Neuronal stem cell (in vitro differentiated cells): Measurements from ENCODE around the gene MAP3K9.

Source experiments
- DNase-seq: peaks from one replicate; pipeline ENCODE4 v3.0.0-alpha.2; 2013; ENCODE audit warnings: low spot score
- H2AFZ ChIP-seq: one replicate; pipeline ENCODE4 v1.6.1; 2013; ENCODE audit warnings: mild to moderate bottlenecking, low read length, inconsistent platforms
- H2AK5ac ChIP-seq: 2 replicates; pipeline ENCODE4 v1.6.1; 2013; ENCODE audit warnings: low read depth, mild to moderate bottlenecking, inconsistent platforms, low read length, moderate library complexity, mixed read lengths
- H2BK120ac ChIP-seq: 2 replicates; pipeline ENCODE4 v1.6.1; 2013; ENCODE audit warnings: low read depth, mild to moderate bottlenecking, inconsistent platforms, low read length, moderate library complexity, mixed read lengths
- H2BK12ac ChIP-seq: one replicate; pipeline ENCODE4 v1.6.1; 2013; ENCODE audit warnings: low read length, inconsistent platforms
- H2BK15ac ChIP-seq: 2 replicates; pipeline ENCODE4 v1.6.1; 2013; ENCODE audit warnings: mild to moderate bottlenecking, low read length, inconsistent platforms, mixed read lengths
- H2BK5ac ChIP-seq: one replicate; pipeline ENCODE4 v1.6.1; 2013; ENCODE audit warnings: inconsistent platforms, mild to moderate bottlenecking, low read length, moderate library complexity
- H3K14ac ChIP-seq: one replicate; pipeline ENCODE4 v1.6.1; 2013; ENCODE audit warnings: low read length, inconsistent platforms
- H3K18ac ChIP-seq: 2 replicates; pipeline ENCODE4 v1.6.1; 2013; ENCODE audit warnings: low read length, inconsistent platforms
- H3K23ac ChIP-seq: 2 replicates; pipeline ENCODE4 v1.6.1; 2013; ENCODE audit warnings: low read depth, mild to moderate bottlenecking, mixed read lengths, low read length, inconsistent platforms; ENCODE audit not compliant: poor library complexity
- H3K27ac ChIP-seq: replicated peaks from 3 replicates; pipeline ENCODE4 v1.5.1; 2013; ENCODE audit warnings: low read length, inconsistent platforms
- H3K27me3 ChIP-seq, 3 experiments: 2 replicates each; pipeline ENCODE4 v1.6.1; 2013; ENCODE audit warnings: low read length in 3 of 3, mild to moderate bottlenecking in 2 of 3, inconsistent platforms in 1 of 3, low read depth in 1 of 3, mixed read lengths in 1 of 3, moderate library complexity in 1 of 3; ENCODE audit not compliant: control insufficient read depth in 3 of 3, insufficient read depth in 3 of 3
- H3K36me3 ChIP-seq, 2 donors: replicated peaks in 1 of 2; 2 replicates each; pipeline ENCODE4 v1.6.1; 2013; ENCODE audit warnings: low read length in 2 of 2; ENCODE audit not compliant: control insufficient read depth in 2 of 2, insufficient read depth in 2 of 2
- H3K4ac ChIP-seq: 2 replicates; pipeline ENCODE4 v1.6.1; 2013; ENCODE audit warnings: inconsistent platforms, mild to moderate bottlenecking, low read length, moderate library complexity
- H3K4me1 ChIP-seq, 2 donors: 1 replicate in 1 of 2; 2 replicates in 1 of 2; pipeline ENCODE4 v1.6.1; 2013; ENCODE audit warnings: low read length in 2 of 2, low read depth in 1 of 2; ENCODE audit not compliant: control insufficient read depth in 2 of 2, insufficient read depth in 1 of 2
- H3K4me2 ChIP-seq: one replicate; pipeline ENCODE4 v1.6.1; 2013; ENCODE audit warnings: mild to moderate bottlenecking, low read length, inconsistent platforms; ENCODE audit not compliant: insufficient read depth, poor library complexity, severe bottlenecking
- H3K4me3 ChIP-seq, 2 donors: 2 replicates each; pipeline ENCODE4 v1.5.1; 2013; ENCODE audit warnings: low read length in 2 of 2, mild to moderate bottlenecking in 2 of 2, inconsistent platforms in 1 of 2, moderate library complexity in 1 of 2
- H3K79me1 ChIP-seq: one replicate; pipeline ENCODE4 v1.6.1; 2013; ENCODE audit warnings: low read depth, mild to moderate bottlenecking, inconsistent platforms, low read length, moderate library complexity
- H3K9ac ChIP-seq: one replicate; pipeline ENCODE4 v1.6.1; 2013; ENCODE audit warnings: mild to moderate bottlenecking, low read depth, low read length, inconsistent platforms; ENCODE audit not compliant: poor library complexity
- H3K9me3 ChIP-seq, 2 donors: replicated peaks in 1 of 2; 2 replicates each; pipeline versions ENCODE3 to v1.6.1; 2013; ENCODE audit warnings: low read length in 2 of 2, mild to moderate bottlenecking in 2 of 2, inconsistent platforms in 1 of 2, low read depth in 1 of 2, mixed read lengths in 1 of 2, moderate library complexity in 1 of 2; ENCODE audit not compliant: control insufficient read depth in 2 of 2, insufficient read depth in 1 of 2
- H4K8ac ChIP-seq: one replicate; pipeline ENCODE4 v1.6.1; 2013; ENCODE audit warnings: low read depth, mild to moderate bottlenecking, inconsistent platforms, low read length, moderate library complexity
- H4K91ac ChIP-seq: one replicate; pipeline ENCODE4 v1.6.1; 2013; ENCODE audit warnings: low read length, low read depth, mild to moderate bottlenecking, inconsistent platforms; ENCODE audit not compliant: poor library complexity
- WGBS, 2 donors: extraction: QIAGEN DNeasy Blood & Tissue Kit; methylation state at CpG; one replicate each; pipeline ENCODE4 v1.1.7; 2013; ENCODE audit warnings: missing lambda C conversion rate in 2 of 2, mixed read lengths in 1 of 2; ENCODE audit not compliant: insufficient read length in 2 of 2, insufficient replicate concordance in 1 of 2; ENCODE audit errors: extremely low coverage in 2 of 2; 5-methylcytosine and 5-hydroxymethylcytosine counted together

MAP3K9 gene

DNA sequence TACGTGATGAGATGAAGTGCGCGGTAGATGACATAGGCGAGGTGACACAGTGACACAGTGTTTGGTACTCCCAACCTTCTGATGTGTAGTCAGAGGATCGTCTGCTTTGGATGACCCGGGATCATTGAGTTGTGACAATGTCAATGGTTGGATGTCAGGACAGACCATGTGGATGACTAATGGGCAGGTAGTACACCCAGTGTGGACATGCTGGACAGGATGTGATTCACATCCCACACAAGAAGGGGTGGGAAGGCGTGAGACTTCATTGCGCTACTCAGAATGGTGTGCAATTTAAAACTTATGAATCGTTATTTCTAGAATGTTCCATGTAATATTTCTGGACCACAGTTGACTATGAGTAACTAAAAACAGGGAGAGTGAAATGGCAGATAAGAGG, 23.8 kb downstream of the MAP3K9 start:
- Histone ChIP-seq H2AK5ac (no peak overlapping the region), H3K23ac (no peak overlapping the region), H3K27ac (no peak overlapping the region), H3K14ac (no peak overlapping the region), H2BK120ac (no peak overlapping the region), H4K91ac (no peak overlapping the region), H3K4ac (no peak overlapping the region), H2BK5ac (no peak overlapping the region), H3K27me3 (no peaks in the 10 kb centered on the region), H3K4me1 (no peaks in the 10 kb centered on the region), H2BK15ac (no peak overlapping the region), H2BK12ac (no peak overlapping the region), H4K8ac (no peak overlapping the region), H2AFZ (no peak overlapping the region), H3K4me2 (no peak overlapping the region), H3K9me3 (no peaks in the 10 kb centered on the region), H3K18ac (no peak overlapping the region), H3K36me3 (peaks cover 0 to 5% of the 10 kb centered on the region in 2 donors), H3K79me1 (peaks cover 4% of the 10 kb centered on the region), H3K9ac (no peak overlapping the region), H3K4me3 (no peak overlapping the region)
- 100% methylated on average over 1 of the region's 9 CpGs; no CpG with 5 or more reads in 1 of the 2 donors for WGBS, 2 donors
- no peak for DNase-seq

DNA sequence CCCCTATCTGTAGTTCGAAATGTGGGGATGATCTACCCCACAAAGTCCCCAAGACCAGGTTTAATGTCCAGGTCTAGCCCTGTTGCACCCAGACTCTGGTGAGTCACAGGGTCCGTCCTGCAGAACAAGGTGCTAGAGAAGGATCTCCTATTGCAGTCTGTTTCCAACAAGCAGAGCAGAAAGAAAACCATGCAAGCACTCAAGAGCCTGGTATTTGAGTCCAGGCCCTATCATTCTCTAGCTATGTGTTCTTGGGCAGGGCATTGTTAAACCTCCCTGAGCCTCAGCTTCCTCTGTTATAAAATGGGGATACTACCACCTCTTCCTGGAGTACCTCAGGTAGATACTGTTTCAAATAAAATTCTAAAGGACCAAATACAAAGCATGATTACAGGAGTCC, 24.4 kb downstream of the MAP3K9 start:
- Histone ChIP-seq H3K4me3 (no peak overlapping the region), H3K4me2 (no peak overlapping the region)

DNA sequence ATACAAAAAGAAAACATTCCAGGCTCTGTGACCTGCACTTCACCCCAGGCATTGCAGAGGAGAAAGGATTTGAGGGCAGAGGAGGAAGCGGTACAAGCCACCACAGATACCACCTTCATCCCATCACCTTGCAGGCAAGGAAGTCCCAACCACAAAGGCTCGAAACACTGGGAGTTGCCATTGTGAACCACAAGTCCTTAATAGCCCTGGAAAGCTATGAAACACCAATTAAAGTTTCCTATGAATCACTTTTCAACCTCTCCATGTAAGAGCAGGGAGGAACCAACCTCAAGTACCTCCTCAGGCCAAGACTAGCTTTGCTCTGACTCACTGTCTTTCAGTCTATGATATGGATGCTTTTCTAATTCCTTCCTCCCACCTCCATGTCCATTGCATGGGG, 27.0 kb downstream of the MAP3K9 start:
- H3K4ac ChIP-seq = no peak overlapping the region
- H2AK5ac ChIP-seq = no peak overlapping the region
- no peak for DNase-seq
- H3K18ac ChIP-seq = no peak overlapping the region
- no peak overlapping the region for H2BK15ac ChIP-seq
- H4K91ac ChIP-seq = no peak overlapping the region
- no peak overlapping the region for H4K8ac ChIP-seq
- H3K9me3 ChIP-seq = no peaks in the 10 kb centered on the region
- no peak overlapping the region for H2BK120ac ChIP-seq
- H3K14ac ChIP-seq = no peak overlapping the region
- no peak overlapping the region for H3K23ac ChIP-seq
- H3K36me3 ChIP-seq = peaks cover 0 to 5% of the 10 kb centered on the region in 2 donors
- H2BK12ac ChIP-seq = no peak overlapping the region
- no peaks in the 10 kb centered on the region for H3K27me3 ChIP-seq
- H3K79me1 ChIP-seq = peaks cover 6% of the 10 kb centered on the region
- H2AFZ ChIP-seq = no peak overlapping the region
- no peak overlapping the region for H3K4me2 ChIP-seq
- no peaks in the 10 kb centered on the region for H3K4me1 ChIP-seq
- H3K9ac ChIP-seq = no peak overlapping the region
- WGBS, 2 donors = no CpG with 5 or more reads among the region's 2 CpGs
- no peak overlapping the region for H3K4me3 ChIP-seq
- no peak overlapping the region for H3K27ac ChIP-seq
- no peak overlapping the region for H2BK5ac ChIP-seq

More for the DNA sequence above, 24.4 kb downstream of the MAP3K9 start:
- no peaks in the 10 kb centered on the region for H3K27me3 ChIP-seq
- H2BK5ac ChIP-seq = no peak overlapping the region
- H3K14ac ChIP-seq = no peak overlapping the region
- H3K27ac ChIP-seq = no peak overlapping the region
- no peak overlapping the region for H2BK15ac ChIP-seq
- H4K91ac ChIP-seq = no peak overlapping the region
- H3K4ac ChIP-seq = no peak overlapping the region
- H2BK120ac ChIP-seq = no peak overlapping the region
- H4K8ac ChIP-seq = no peak overlapping the region
- no peak overlapping the region for H2AK5ac ChIP-seq
- no peak overlapping the region for H3K23ac ChIP-seq
- H3K9me3 ChIP-seq = no peaks in the 10 kb centered on the region
- no CpG with 5 or more reads among the region's 2 CpGs for WGBS, 2 donors
- no peak overlapping the region for H2AFZ ChIP-seq
- H3K18ac ChIP-seq = no peak overlapping the region
- H2BK12ac ChIP-seq = no peak overlapping the region
- no peak overlapping the region for H3K9ac ChIP-seq
- no peaks in the 10 kb centered on the region for H3K4me1 ChIP-seq
- no peak for DNase-seq
- peaks cover 5% of the 10 kb centered on the region for H3K79me1 ChIP-seq
- H3K36me3 ChIP-seq = peaks cover 0 to 5% of the 10 kb centered on the region in 2 donors

DNA sequence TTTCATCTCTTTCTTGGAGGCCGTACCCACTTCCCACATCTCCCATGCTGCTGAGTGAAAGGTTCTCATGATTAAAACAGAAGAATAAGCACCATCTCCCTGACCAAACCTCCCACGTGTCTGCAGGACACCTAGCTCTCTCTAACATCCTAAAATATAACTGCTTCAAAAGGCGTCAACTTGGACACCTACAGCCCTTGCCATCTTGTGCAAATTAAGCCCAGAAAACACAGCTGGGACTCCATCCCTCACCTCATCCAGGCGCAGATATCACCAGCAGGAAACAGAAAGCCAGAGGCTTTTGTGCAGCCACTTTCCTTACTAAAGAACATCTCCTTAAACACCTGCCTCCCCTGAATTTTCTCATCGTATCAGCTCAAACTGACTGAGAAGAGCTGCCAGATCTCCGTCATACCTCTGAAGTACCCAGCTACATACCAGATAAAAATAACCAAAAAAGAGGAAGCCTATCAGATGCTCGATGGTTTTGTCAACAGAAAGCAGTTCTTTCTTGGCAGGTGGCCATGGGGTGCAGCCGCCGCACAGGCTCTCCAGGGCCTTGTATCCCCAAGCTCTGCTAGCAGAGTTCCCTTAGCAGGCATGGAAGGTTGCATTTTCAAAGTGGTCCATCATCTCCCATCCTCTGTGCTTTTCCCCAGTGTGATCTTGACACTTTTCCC, 28.8 kb downstream of the MAP3K9 start:
- H4K8ac ChIP-seq = no peak overlapping the region
- no peak overlapping the region for H2AFZ ChIP-seq
- no peak overlapping the region for H3K27ac ChIP-seq
- H3K4me3 ChIP-seq = no peak overlapping the region
- no peak overlapping the region for H4K91ac ChIP-seq
- no peak overlapping the region for H3K4me2 ChIP-seq
- H3K36me3 ChIP-seq = peaks cover 0 to 4% of the 10 kb centered on the region in 2 donors
- no peak overlapping the region for H2BK5ac ChIP-seq
- H3K27me3 ChIP-seq = no peaks in the 10 kb centered on the region
- H3K4ac ChIP-seq = no peak overlapping the region
- H2BK15ac ChIP-seq = no peak overlapping the region
- H2AK5ac ChIP-seq = no peak overlapping the region
- WGBS, 2 donors = no CpG with 5 or more reads among the region's 9 CpGs
- H3K79me1 ChIP-seq = peaks cover 6% of the 10 kb centered on the region
- H3K14ac ChIP-seq = no peak overlapping the region
- no peak overlapping the region for H3K18ac ChIP-seq
- no peak for DNase-seq
- no peak overlapping the region for H2BK120ac ChIP-seq
- H2BK12ac ChIP-seq = no peak overlapping the region
- no peak overlapping the region for H3K23ac ChIP-seq
- no peaks in the 10 kb centered on the region for H3K4me1 ChIP-seq
- no peaks in the 10 kb centered on the region for H3K9me3 ChIP-seq
- H3K9ac ChIP-seq = no peak overlapping the region
